Measurements from ENCODE around the gene ELAVL3.

ELAVL3 gene

GRCh38 chr19:11499890-11500420, 19.1 kb upstream of the ELAVL3 start:
- intact Hi-C loops (cut with micrococcal nuclease) = no loop called here
- no peak overlapping the region for H3K4me3 Mint-ChIP-seq
- peak overlapping the region; percentile 6 for H3K27ac Mint-ChIP-seq
- H3K27me3 Mint-ChIP-seq = no peaks in the 10 kb centered on the region
- peaks cover 11% of the 10 kb centered on the region for H3K4me1 Mint-ChIP-seq (ENCODE audit: low read depth)
- H3K36me3 Mint-ChIP-seq (ENCODE audit: low read depth) = peaks cover 56% of the 10 kb centered on the region
- H3K9me3 Mint-ChIP-seq = no peaks in the 10 kb centered on the region

- Mint-ChIP-seq H3K27me3 (no peaks in the 10 kb centered on the region), H3K4me3 (no peak overlapping the region), H3K9me3 (no peaks in the 10 kb centered on the region), H3K36me3 (ENCODE audit: low read depth) (peaks cover 63% of the 10 kb centered on the region), H3K27ac (no peak overlapping the region), H3K4me1 (ENCODE audit: low read depth) (peaks cover 5% of the 10 kb centered on the region)
- intact Hi-C loops (cut with micrococcal nuclease) = no loop called here
Measured at GRCh38 chr19:11499220-11499726, 18.4 kb upstream of the ELAVL3 start.

- intact Hi-C loops (cut with micrococcal nuclease) = loop anchor here (2.0 kb wide), 1 partner anchor 92 kb away; no protein-coding TSS in a partner anchor
- Mint-ChIP-seq H3K36me3 (ENCODE audit: low read depth) (peaks cover 81% of the 10 kb centered on the region), H3K27me3 (no peaks in the 10 kb centered on the region), H3K9me3 (no peaks in the 10 kb centered on the region), H3K4me3 (no peak overlapping the region), H3K4me1 (ENCODE audit: low read depth) (peaks cover 5% of the 10 kb centered on the region), H3K27ac (no peak overlapping the region)
Measured at GRCh38 chr19:11496391-11497163, 15.7 kb upstream of the ELAVL3 start.

GRCh38 chr19:11495885-11496284, 15.0 kb upstream of the ELAVL3 start:
- Mint-ChIP-seq H3K27me3 (no peaks in the 10 kb centered on the region), H3K4me3 (no peak overlapping the region), H3K27ac (no peak overlapping the region), H3K4me1 (ENCODE audit: low read depth) (peaks cover 5% of the 10 kb centered on the region), H3K9me3 (no peaks in the 10 kb centered on the region), H3K36me3 (ENCODE audit: low read depth) (peaks cover 79% of the 10 kb centered on the region)
- intact Hi-C loops (cut with micrococcal nuclease) = loop anchor here (2.0 kb wide), 1 partner anchor 93 kb away; no protein-coding TSS in a partner anchor

DNA sequence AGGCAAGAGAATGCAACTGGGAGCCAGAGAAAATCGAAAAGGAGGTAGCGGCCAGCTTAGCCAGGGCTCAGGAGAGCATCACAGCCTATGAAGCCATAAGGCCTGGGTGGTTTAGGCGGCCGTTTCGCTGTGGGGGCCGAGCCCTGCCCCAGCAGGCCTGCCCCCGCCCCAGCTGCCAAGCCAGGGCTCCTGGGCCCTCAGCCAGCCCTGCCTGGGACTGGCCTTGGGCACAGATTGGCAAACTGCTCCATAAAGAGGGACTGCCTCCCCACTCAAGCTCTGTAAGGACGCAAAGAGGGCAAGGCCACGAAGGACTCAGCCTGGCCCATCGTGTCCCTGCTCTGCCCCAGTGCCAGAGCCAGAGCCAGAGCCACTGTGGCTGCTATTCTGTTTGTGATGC, 14.6 kb upstream of the ELAVL3 start:
- Mint-ChIP-seq H3K27me3 (no peaks in the 10 kb centered on the region), H3K4me1 (ENCODE audit: low read depth) (peaks cover 5% of the 10 kb centered on the region), H3K36me3 (ENCODE audit: low read depth) (peaks cover 79% of the 10 kb centered on the region), H3K4me3 (no peak overlapping the region), H3K27ac (no peak overlapping the region), H3K9me3 (no peaks in the 10 kb centered on the region)
- intact Hi-C loops (cut with micrococcal nuclease) = no loop called here

DNA sequence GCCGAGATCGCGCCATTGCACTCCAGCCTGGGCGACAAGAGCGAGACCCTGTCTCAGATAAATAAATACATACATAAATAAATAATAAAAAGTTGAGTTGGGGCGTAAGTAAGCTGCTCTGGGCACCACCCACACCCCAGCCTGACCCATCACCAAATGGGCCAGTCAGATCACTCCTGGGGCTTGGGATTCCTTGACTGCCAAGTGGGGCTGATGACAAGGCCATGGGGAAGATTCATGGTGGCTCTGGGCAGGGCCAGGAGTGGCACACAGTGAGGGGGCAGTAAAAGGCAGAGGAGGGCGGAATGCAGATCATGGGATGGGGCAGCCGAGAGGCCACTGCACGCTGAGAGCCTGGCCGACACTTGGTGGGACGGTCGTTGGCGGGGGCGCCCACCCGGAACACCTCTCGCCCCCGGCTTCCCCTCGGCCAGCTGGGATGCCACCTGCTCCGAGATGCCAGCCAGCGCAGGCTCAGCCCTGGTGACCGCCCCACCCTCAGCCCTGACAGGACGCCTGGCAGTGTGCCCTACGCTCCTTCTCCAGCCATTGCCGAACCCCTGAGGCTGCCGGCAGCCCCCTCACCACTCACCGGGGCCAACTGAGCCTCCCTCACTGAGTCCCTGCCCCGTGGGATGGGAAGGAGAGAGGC, 13.9 kb upstream of the ELAVL3 start:
- no peaks in the 10 kb centered on the region for H3K9me3 Mint-ChIP-seq
- peaks cover 5% of the 10 kb centered on the region for H3K4me1 Mint-ChIP-seq (ENCODE audit: low read depth)
- peaks cover 82% of the 10 kb centered on the region for H3K36me3 Mint-ChIP-seq (ENCODE audit: low read depth)
- intact Hi-C loops (cut with micrococcal nuclease) = no loop called here
- H3K27ac Mint-ChIP-seq = no peak overlapping the region
- H3K27me3 Mint-ChIP-seq = no peaks in the 10 kb centered on the region
- H3K4me3 Mint-ChIP-seq = no peak overlapping the region

DNA sequence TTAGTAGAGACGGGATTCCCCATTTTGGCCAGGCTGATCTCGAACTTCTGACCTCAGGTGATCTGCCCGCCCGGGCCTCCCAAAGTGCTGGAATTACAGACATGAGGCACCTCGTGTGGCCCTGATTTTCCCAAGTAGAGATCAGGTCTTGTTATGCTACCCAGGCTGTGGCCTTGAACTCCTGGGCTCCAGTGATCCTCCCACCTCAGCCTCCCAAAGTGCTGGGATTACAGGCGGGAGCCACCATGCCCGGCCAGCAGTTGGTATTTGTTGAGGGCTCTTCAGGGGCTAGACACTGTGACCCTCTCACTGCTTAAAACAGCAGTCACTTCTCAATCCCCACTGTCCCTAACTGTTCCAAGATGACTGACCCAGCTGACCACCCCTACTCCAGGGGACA, 8.5 kb upstream of the ELAVL3 start:
- H3K36me3 Mint-ChIP-seq (ENCODE audit: low read depth) = peaks cover 62% of the 10 kb centered on the region
- intact Hi-C loops (cut with micrococcal nuclease) = no loop called here
- no peaks in the 10 kb centered on the region for H3K27me3 Mint-ChIP-seq
- H3K9me3 Mint-ChIP-seq = no peaks in the 10 kb centered on the region
- H3K4me1 Mint-ChIP-seq (ENCODE audit: low read depth) = no peaks in the 10 kb centered on the region
- H3K27ac Mint-ChIP-seq = no peak overlapping the region
- H3K4me3 Mint-ChIP-seq = no peak overlapping the region

GRCh38 chr19:11486661-11487503, 6.0 kb upstream of the ELAVL3 start:
- peaks cover 58% of the 10 kb centered on the region for H3K36me3 Mint-ChIP-seq (ENCODE audit: low read depth)
- H3K27me3 Mint-ChIP-seq = peaks cover 13% of the 10 kb centered on the region
- no peak overlapping the region for H3K4me3 Mint-ChIP-seq
- peaks cover 13% of the 10 kb centered on the region for H3K4me1 Mint-ChIP-seq (ENCODE audit: low read depth)
- no peak overlapping the region for H3K27ac Mint-ChIP-seq
- intact Hi-C loops (cut with micrococcal nuclease) = no loop called here
- H3K9me3 Mint-ChIP-seq = no peaks in the 10 kb centered on the region

DNA sequence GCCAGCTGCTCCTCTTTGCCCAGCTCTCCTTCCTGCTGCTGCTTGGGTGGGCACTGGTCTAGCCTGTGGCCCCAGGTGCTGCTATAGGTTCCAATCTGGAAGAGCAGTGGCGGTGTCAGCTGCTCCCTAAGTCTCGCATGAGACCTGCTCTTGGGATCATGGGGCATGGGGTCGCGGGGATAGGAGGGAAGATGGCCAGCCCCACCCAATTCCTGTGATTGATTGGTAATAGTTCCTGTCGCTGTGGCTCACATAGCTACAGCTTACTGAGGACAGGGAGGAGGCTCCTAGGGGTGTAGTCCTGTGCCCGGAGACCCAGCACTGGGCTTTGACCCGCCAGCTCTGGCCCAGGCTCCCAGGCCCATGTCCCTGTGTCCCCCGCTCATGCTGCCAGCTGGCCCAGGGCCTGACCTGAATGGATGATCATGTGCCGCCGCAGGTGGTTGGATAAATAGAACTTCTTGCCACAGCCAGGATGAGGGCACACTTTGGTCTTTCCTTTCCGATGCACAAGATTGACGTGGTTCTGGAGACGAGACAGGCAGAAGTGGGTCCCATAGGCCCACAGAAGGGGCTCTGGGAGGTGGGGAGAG, 4.5 kb upstream of the ELAVL3 start:
- H3K36me3 Mint-ChIP-seq (ENCODE audit: low read depth) = peaks cover 45% of the 10 kb centered on the region
- no peaks in the 10 kb centered on the region for H3K9me3 Mint-ChIP-seq
- peaks cover 26% of the 10 kb centered on the region for H3K27me3 Mint-ChIP-seq
- no peak overlapping the region for H3K4me3 Mint-ChIP-seq
- intact Hi-C loops (cut with micrococcal nuclease) = no loop called here
- H3K27ac Mint-ChIP-seq = no peak overlapping the region
- H3K4me1 Mint-ChIP-seq (ENCODE audit: low read depth) = peaks cover 21% of the 10 kb centered on the region

- peaks cover 38% of the 10 kb centered on the region for H3K27me3 Mint-ChIP-seq
- peaks cover 29% of the 10 kb centered on the region for H3K36me3 Mint-ChIP-seq (ENCODE audit: low read depth)
- H3K9me3 Mint-ChIP-seq = no peaks in the 10 kb centered on the region
- H3K4me3 Mint-ChIP-seq = no peak overlapping the region
- intact Hi-C loops (cut with micrococcal nuclease) = loop anchor here (5.0 kb wide), 1 partner anchor 241 kb away; no protein-coding TSS in a partner anchor
- H3K4me1 Mint-ChIP-seq (ENCODE audit: low read depth) = peaks cover 31% of the 10 kb centered on the region
- no peak overlapping the region for H3K27ac Mint-ChIP-seq
Measured at GRCh38 chr19:11483366-11484111, 2.7 kb upstream of the ELAVL3 start.

- Mint-ChIP-seq H3K27me3 (peaks cover 48% of the 10 kb centered on the region), H3K36me3 (ENCODE audit: low read depth) (peaks cover 25% of the 10 kb centered on the region), H3K27ac (peak overlapping the region; percentile 86), H3K4me3 (peak overlapping the region; percentile 81), H3K9me3 (no peaks in the 10 kb centered on the region), H3K4me1 (ENCODE audit: low read depth) (peaks cover 36% of the 10 kb centered on the region)
- intact Hi-C loops (cut with micrococcal nuclease) = loop anchor here (1.0 to 5.0 kb wide), 2 partner anchors 47 to 240 kb away; partner anchors contain the start of gene ECSIT
Measured at GRCh38 chr19:11482384-11483050, 1.7 kb upstream of the ELAVL3 start.
